GM19372 (cell line): ENCODE measurements around the gene SP7.
"Not testable (repeated sequence)": the region's sequence is repeated elsewhere in the genome, so short reads cannot be mapped to it uniquely, and the experiment has no call there.

Source experiments
- ATAC-seq: cut with Tn5 transposase; IDR thresholded peaks from one replicate; pipeline ENCODE4 v1.9.1; 2021; ENCODE audit warnings: mild to moderate bottlenecking, low read depth, moderate library complexity; ENCODE audit not compliant: unreplicated experiment

Gene SP7

GRCh38 chr12:53324779-53325510, 11.2 kb downstream of the SP7 start:
- peak; percentile 52 for ATAC-seq

DNA sequence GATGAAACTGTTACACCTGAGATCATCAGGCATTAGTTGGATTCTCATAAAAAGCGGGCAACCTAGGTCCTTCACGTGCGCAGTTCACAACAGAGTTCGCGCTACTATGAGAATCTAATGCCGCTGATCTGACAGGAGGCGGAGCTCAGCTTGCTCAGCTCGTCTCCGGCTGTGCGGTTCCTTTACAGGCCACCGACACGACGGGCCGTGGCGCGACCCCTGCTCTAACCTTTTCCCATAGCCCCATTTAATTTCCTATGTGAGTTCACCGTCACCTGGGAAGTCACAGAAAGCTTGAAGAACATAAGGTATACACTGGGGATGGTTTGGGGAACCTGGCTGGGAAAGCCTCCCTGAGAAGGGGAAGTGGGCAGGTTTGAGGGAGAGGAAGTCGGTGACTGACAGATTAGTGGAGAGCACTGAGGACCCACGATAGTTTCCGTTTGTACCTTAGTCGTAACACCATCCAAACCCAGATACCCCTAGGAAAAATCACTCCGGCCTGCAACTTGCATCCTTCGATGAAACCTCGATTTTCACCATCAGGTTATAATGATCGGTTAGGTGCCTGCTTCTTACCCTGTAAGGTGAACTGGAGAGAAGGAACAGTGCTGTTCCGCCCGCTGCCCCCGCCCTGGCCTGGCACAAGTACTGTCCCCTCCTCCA, 11.9 kb downstream of the SP7 start:
- no peak for ATAC-seq

DNA sequence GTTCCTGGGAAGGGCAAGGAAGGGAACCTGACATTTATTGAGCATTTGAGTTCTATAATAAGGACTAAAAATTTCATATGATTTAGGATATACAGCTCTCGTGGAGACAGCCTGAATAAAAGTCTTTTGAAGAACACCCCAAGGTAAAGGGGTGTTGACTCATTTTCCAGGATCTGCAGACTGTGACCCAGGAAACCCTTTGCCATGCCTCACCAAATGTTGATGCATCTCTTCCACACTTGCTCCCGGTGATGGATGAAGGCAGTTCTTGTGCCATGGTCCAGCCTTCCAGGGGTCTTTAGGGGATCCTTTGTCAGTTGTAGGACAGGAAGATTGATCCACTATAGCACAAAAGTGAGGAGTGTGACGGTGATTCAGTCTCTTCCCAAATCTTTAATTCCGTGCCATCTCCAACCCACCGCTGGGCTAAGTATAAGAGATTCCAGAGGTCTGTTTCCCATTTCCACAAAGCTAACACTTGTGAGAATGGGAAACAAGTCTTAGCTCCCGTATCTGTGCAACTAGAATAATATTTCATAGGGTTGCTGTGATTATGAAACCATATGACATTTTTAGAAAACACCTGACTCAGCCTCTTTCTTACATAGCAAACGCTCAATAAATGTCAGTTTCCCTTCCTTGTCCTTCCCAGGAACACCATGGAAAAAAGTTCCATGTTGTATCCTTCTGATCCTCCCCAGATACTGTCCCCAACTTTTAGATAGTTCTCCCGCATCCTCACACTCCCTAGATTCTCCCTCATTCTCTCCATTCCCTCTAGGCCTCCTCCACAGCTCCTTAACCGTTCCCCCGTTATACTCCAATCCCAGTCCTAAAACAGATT, 15.6 kb downstream of the SP7 start:
- ATAC-seq, result no peak

DNA sequence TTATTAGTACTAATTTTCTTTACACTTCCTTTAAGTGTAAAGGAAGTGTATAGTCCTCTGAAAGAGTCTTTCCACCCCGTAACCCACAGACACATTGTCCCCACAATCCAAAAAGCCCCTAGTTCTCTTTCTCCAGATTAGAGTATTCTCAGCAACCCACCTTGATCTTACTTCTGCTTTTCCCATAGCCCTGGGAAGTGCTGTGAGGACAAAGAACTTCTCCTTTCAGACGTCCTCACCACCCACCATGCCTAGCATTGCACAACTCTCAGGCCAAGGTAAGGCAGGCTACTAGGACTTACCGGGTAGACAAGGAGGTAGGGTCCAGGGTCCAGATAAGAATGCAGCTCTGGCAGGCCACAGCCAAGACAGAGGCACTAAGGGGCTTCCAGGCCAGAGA, 22.2 kb downstream of the SP7 start:
- ATAC-seq, result no peak

- ATAC-seq, result no peak
Observed at GRCh38 chr12:53308276-53308675, 27.9 kb downstream of the SP7 start.

- ATAC-seq, result no peak
Observed at GRCh38 chr12:53306826-53307225, 29.3 kb downstream of the SP7 start.

DNA sequence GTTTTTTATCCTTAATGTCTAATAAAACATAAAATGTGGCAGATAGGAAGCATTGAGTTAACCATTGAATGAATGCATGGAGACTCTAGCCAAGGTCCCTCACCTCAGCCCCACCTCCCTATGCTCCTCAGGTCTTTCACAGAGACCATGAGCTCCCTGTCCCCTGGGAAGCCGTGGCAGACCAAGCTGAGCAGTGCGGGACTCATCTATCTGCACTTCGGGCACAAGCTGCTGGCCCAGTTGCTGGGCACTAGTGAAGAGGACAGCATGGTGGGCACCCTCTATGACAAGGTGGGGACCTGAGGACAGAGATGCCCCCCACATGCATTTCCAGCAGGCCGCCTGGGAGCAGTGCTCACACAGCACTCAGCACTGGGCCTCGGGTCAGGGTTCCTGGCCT, 33.3 kb downstream of the SP7 start:
- no peak for ATAC-seq

- ATAC-seq, result no peak
Observed at GRCh38 chr12:53300187-53300586, 36.0 kb downstream of the SP7 start.

GRCh38 chr12:53299454-53300180, 36.5 kb downstream of the SP7 start, which contains the start of gene MYG1:
Gene MYG1, plus strand, starts transcription at chr12:53299695. Its CDS starts 43 bp downstream, at chr12:53299738.
- peak; percentile 65 for ATAC-seq

GRCh38 chr12:53299101-53299453, 37.1 kb downstream of the SP7 start:
- no peak for ATAC-seq

DNA sequence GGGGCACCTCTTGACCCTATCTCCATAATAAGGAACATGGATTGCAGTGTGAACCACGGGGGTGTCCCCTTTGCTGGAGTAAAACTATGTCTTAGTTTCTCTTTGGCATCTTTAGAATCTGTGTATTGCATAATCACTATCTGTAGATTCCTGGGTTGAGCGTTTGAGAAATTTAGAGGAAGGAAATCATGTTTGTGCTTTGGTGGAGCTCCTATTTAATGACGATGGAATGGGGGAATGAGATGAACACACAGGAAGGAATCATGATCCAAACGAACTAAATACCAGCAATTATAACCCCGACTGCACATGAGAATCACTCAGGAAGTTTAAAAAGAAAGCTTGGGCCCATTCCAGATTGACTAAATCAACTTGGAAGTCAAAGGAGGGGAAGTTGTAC, 38.0 kb downstream of the SP7 start:
- ATAC-seq, result no peak

GRCh38 chr12:53297106-53297505, 39.0 kb downstream of the SP7 start:
- not testable (repeated sequence) for ATAC-seq

DNA sequence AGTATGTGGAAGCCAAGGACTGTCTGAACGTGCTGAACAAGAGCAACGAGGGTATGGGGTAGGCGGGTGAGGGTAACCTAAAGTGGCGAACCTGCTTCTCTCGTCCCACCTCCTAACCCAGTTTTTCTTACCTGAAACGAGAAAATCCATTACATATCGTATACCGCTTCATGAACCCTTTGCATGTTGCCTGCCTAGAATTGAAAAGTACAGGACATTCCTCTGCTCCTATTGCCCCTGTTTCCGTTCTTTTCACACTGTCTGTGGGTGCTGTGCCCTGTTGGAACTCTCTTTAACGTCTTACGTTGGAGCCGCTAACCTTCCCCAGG, 40.3 kb downstream of the SP7 start:
- ATAC-seq, result no peak

GRCh38 chr12:53295070-53295890, 40.9 kb downstream of the SP7 start, which contains the start of gene PFDN5:
Gene PFDN5, plus strand, starts transcription at chr12:53295542. Its CDS starts 26 bp downstream, at chr12:53295568.
- peak; percentile 78 for ATAC-seq

GRCh38 chr12:53292426-53292825, 43.7 kb downstream of the SP7 start:
- no peak for ATAC-seq

DNA sequence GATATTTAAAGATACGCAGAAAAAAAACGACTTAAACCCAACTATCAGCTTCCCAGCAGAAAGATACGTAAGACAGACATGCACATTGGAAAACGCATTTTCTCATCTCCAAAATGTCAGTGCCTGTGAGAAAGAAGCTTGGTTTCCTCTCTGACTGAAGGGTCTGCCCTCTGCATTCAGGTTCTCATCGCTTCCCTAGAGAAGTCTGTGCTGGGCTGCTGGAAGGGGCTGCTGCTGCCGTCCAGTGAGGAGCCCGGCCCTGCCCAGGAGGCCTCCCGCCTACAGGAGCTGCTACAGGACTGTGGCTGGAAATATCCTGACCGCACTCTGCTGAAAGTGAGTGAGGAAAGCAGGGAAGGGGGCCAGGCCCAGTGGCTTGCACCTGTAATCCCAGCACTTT, 45.5 kb downstream of the SP7 start:
- no peak for ATAC-seq

GRCh38 chr12:53289891-53290290, 46.3 kb downstream of the SP7 start:
- ATAC-seq, result no peak

DNA sequence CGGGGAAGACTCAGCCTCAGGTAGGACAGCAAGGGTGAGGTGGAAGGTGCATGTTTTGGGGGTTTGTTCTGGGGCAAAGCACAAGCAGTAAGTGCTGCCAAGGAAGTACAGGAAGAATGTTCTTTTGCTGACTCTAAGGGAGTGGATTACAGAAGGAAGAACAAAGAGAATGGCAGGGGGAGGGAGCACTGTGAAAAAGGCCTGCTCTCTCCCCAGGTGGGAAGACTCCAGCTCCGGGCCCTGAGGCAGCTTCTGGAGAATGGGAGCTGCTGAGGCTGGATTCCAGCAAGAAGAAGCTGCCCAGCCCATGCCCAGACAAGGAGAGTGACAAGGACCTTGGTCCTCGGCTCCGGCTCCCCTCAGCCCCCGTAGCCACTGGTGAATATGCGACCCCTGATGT, 47.8 kb downstream of the SP7 start:
- no peak for ATAC-seq

DNA sequence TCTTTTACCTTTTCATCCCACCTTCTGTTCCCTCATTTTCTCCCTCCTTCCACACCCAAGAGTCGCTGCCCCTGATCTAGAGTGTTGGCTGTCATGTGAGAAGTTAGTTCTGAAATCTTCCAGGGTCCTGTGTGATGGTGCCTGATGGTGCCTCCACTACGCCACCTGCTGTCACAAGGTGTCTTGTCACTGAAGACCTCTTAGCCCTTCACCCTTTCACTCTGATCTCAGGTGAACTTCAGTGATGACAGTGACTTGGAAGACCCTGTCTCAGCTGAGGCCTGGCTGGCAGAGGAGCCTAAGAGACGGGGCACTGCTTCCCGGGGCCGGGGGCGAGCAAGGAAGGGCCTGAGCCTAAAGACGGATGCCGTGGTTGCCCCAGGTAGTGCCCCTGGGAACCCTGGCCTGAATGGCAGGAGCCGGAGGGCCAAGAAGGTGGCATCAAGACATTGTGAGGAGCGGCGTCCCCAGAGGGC, 48.4 kb downstream of the SP7 start:
- no peak for ATAC-seq

GRCh38 chr12:53286448-53286847, 49.7 kb downstream of the SP7 start:
- no peak for ATAC-seq
